NCI-H345 (cell line): ENCODE results near the gene CDH7.

Experiments
- DNase-seq: peaks from one replicate; lab custom pipeline; 2025; lab: John Stamatoyannopoulos, UW

CDH7 gene

DNA sequence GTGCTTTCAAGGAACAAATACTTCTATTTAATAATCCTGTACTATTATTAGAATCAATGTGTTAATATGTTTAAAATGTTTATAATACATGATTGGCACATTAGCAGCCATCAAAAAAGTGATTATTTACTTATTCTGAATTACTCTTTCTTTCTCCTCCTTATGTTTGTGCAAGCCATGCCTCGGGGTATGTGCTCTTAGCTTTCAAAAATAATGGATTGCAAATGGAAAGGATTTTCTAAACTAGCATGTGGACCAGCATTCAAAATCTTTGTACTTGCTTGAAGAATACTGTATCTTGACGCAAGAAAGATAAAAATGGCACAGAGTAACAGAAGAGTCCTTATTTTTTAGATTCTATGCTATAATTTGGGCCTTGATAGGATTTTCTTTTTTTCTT, 156.5 kb downstream of the CDH7 start:
- no peak for DNase-seq

DNA sequence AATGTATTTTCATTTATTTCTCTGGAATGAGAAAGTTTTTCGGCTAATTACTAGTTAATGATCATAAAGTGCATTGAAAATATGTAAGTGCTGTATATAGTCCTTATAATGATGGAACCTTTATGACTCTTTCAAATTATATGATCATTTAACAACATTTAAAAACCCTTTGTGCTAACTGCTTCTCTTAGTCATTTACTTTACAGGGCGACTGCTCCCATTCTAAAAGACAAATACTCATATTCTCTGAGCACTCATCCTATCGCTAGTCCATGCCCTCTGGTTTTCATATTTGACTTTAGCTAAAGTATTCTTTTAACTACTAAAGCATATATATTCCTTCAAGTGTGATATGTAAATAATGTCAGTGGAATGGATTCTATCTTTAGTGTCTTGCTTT, 168.2 kb downstream of the CDH7 start:
- DNase-seq, result no peak

GRCh38 chr18:65919663-65920062, 168.9 kb downstream of the CDH7 start:
- no peak for DNase-seq

DNA sequence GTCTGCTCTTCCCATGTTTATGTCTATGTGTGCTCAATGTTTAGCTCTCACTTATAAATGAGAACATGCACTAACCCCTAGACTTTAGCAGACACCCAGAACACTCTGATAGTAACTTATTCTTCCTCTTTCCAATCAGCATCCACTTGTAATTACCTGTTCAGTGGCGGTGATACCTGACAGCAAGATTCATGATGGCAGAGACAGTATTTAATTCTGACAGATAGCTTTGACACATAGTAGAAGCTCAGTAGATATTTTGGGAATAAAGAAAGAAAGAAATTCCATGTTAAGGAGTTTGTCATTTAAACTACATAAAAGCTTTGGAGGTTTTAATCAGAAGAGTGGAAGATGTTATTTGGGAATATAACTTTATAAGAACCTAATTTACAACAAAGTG, 171.3 kb downstream of the CDH7 start:
- DNase-seq, result no peak

DNA sequence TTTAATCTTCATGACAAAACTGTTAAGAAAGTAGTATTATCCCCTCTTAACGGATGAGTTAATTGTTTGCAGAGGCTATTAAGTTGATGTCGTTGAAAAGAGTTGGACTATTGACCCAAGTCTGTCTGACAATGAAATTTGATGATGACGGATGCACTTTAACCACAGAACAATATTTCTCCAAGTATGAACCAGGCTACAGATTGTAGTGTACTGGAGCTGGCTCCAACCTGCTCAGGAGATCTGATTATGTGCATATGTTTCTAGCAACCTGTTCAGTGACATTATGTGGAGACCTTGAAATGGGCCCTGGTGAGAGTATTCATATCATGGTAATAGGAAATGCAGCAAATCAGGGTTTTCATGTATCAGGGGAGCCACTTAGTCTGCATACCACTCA, 174.1 kb downstream of the CDH7 start:
- no peak for DNase-seq

DNA sequence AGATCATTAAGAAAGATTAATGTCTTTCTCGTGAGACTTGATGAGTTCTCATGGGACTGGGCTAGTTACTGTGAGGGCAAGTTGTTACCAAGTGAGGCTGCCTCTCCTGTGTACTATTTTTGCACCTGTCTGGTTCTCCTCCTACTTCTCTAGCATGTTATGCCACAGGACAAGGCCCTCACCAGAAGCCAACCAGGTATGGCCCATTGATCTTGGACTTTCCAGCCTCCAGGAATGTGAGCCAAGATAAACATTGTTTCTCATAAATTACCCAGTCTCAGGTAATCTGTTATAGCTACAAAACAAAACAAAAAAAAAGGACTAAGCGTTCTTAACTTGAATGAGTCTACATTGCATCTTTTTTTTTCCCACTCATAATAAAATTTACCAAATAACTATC, 184.1 kb downstream of the CDH7 start:
- no peak for DNase-seq

DNA sequence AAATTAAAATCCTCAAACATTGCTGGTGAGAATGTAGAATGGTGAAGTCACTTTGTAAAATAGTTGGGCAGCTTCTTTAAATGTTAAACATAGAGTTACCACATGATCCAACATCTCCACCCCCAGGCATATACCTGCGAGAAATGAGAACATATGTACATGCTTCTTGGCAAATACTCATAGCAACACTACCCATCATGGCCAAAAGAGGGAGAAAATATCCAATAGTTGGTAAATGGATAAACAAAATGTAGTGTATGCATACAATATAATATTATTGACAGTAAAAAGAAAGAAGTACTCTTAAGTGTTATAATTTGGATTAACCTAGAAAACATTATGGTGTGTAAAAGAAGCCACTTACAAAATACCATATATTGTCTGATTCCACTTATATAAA, 185.9 kb downstream of the CDH7 start:
- DNase-seq, result no peak

DNA sequence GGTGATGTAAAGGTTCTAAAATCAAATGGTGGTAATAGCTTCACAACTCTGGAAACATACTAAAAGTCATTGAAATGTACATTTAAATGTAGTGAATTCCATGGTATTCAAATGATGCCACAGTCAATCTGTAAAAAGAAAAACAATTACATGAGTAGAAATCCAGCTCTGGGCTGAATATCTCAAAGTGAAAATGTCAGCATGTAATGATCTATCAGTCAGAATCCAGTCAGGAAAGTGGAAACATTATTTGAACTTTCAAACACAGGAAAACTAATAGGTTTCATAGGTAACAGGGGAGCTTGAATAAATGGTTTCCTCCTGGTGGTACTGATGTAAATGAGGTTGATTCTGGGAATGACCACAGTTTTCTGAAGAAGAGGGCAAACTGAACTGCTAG, 186.4 kb downstream of the CDH7 start:
- no peak for DNase-seq

DNA sequence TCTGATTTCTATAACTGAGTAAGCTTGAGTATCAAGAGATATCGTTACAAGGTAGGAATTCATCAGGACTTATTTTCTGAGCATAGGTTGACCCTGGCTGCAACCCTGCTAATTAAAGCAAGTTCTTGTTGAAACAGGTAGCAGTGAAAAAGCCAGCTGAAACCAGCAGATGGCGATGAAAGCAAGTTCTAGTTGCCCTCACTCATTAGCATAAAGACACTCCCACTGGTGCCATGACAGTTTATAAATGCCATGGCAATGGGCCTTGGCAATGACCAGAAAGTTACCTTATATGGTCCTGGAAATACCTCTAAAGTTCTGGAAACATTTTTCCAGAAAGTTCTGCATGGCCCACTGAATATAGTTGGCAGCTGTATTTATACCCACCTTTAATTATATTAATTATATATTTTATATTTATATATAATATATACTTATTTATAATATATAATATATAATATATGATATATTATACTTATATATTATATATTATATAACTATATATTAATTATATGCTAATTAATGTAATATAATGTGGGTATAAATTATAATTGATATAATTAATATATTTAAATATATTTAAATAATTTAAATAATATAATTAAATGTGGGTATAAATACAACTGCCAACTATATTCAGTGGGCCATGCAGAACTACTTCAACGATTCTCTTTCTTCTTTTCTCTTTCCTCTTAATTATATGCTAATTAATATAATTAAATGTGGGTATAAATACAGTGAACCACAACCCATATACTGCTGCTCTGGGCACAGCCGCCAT, 188.0 kb downstream of the CDH7 start:
- DNase-seq, result peak; percentile 7
